ENCODE measurements around the gene THRB. TPM values are rescaled to one million over a fixed set of nuclear protein-coding genes. Genes with fewer than 3 reads are reported as not detected.

Gene THRB
- total RNA-seq, 3 donors from 2014 or later, result 25.1 to 75.5 (median 59.8) TPM

GRCh38 chr3:24120434-24120833 is 374.2 kb downstream of the THRB start:
- H3K4me1 ChIP-seq (ENCODE audit: low read depth), result no peaks in the 10 kb centered on the region
- no peak for DNase-seq
- ATAC-seq, result no peak
- no peaks in the 10 kb centered on the region for H3K9me3 ChIP-seq
- TF ChIP-seq CTCF (IDR thresholded peaks at IDR 0.05), result no peak
- no peaks in the 10 kb centered on the region for H3K36me3 ChIP-seq (ENCODE audit: low read depth)
- no peak overlapping the region for H3K4me3 ChIP-seq
- intact Hi-C loops (cut with DNase I, micrococcal nuclease), result no loop called here

- H3K36me3 ChIP-seq (ENCODE audit: low read depth), result no peaks in the 10 kb centered on the region
- no peaks in the 10 kb centered on the region for H3K9me3 ChIP-seq
- H3K4me3 ChIP-seq, result no peak overlapping the region
- TF ChIP-seq CTCF (IDR thresholded peaks at IDR 0.05), result no peak
- intact Hi-C loops (cut with DNase I, micrococcal nuclease), result no loop called here
- H3K4me1 ChIP-seq (ENCODE audit: low read depth), result no peaks in the 10 kb centered on the region
- no peak for ATAC-seq
- no peak for DNase-seq
These were observed 375.3 kb downstream of the THRB start for GRCh38 chr3:24119321-24119751.

DNA sequence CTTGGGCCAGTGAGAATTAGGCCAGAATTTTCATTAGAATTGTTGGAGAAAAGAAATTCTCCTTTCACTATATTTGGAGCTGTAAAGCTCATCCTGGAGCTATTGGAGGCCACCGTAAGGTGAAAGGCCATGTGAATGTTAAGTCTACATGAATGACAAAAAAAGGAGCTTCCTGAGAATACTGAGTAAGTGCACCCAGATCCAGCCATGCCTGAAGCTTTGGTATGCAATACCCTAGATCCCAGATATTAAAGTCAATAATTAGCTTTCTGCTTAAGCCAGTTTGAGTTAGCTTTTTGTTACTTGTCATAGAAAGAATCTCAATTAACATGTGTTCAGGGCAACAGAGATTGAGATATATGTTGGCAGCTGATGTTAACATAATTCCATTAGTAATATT is 377.1 kb downstream of the THRB start:
- ATAC-seq (no peak), DNase-seq (no peak)
- TF ChIP-seq CTCF (IDR thresholded peaks at IDR 0.05), result no peak
- no peaks in the 10 kb centered on the region for H3K36me3 ChIP-seq (ENCODE audit: low read depth)
- intact Hi-C loops (cut with DNase I, micrococcal nuclease), result no loop called here
- H3K4me1 ChIP-seq (ENCODE audit: low read depth), result no peaks in the 10 kb centered on the region
- H3K9me3 ChIP-seq, result no peaks in the 10 kb centered on the region
- no peak overlapping the region for H3K4me3 ChIP-seq

DNA sequence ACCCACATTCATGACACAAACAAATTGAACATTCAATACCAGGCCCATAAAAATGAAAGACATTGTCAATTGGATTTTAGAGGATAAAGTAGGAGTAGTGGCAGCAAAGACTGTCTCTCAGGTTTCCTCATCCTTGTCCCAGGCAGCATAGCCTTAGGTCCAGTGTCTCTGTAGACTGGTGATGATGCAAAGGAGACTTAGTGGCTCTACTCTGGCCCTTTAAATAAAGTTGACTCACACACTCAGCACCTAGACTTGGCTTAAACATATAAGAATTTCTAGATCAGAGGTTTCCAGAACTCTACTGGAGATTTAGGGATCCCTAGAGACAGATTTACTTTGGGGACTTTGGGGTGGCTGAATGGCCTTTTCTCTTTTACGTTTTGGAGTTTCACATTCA is 382.9 kb downstream of the THRB start:
- Histone ChIP-seq H3K4me1 (ENCODE audit: low read depth) (no peaks in the 10 kb centered on the region), H3K4me3 (no peak overlapping the region), H3K9me3 (no peaks in the 10 kb centered on the region), H3K36me3 (ENCODE audit: low read depth) (no peaks in the 10 kb centered on the region)
- TF ChIP-seq CTCF (IDR thresholded peaks at IDR 0.05), result no peak
- ATAC-seq, result no peak
- DNase-seq, result no peak
- intact Hi-C loops (cut with DNase I, micrococcal nuclease), result no loop called here

- Histone ChIP-seq H3K9me3 (no peaks in the 10 kb centered on the region), H3K36me3 (ENCODE audit: low read depth) (no peaks in the 10 kb centered on the region), H3K4me3 (no peak overlapping the region), H3K4me1 (ENCODE audit: low read depth) (no peaks in the 10 kb centered on the region)
- no peak for DNase-seq
- no peak for TF ChIP-seq CTCF (IDR thresholded peaks at IDR 0.05)
- ATAC-seq, result no peak
- intact Hi-C loops (cut with DNase I, micrococcal nuclease), result no loop called here
These were observed 384.6 kb downstream of the THRB start for GRCh38 chr3:24110051-24110450.

DNA sequence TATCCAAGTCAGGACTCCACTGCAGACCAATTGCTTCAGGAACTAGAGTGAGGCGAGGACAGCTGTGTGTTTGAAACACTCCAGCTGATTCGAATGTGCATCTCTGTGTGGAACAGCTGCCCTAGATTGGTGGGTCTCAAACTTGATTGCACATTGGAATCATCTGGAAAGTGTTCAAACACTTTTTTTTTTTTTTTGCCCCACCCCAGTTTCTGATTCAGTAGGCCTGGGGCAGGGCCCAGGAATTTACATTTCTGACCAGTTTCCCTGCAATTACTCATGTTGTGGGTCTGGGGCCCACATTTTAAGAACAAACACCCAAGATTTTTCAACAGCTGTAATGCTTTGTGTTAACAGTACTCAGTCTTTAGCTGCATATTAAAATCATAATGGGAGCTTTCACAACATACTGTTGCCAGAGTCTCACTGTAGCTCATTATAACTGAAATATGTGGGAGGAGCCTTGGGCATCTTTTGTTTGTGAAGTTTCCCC is 392.9 kb downstream of the THRB start:
- TF ChIP-seq CTCF (IDR thresholded peaks at IDR 0.05), result no peak
- Histone ChIP-seq H3K4me3 (no peak overlapping the region), H3K9me3 (no peaks in the 10 kb centered on the region), H3K36me3 (ENCODE audit: low read depth) (no peaks in the 10 kb centered on the region), H3K4me1 (ENCODE audit: low read depth) (no peaks in the 10 kb centered on the region)
- ATAC-seq (no peak), DNase-seq (no peak)
- intact Hi-C loops (cut with DNase I, micrococcal nuclease), result no loop called here
